Fibroblast of pulmonary artery (primary cell): ENCODE measurements around the gene GBF1.

Experiments
- DNase-seq: peaks from one replicate; pipeline ENCODE4 v3.0.0-alpha.2; 2010; ENCODE audit warnings: low read depth
- H3K4me3 ChIP-seq: replicated peaks from 2 replicates; pipeline ENCODE4 v1.5.1; 2011; ENCODE audit warnings: low read depth, mild to moderate bottlenecking, control low read depth, low read length, moderate library complexity
- TF ChIP-seq, protein P1 (sequence below): IDR thresholded peaks from 2 replicates; pipeline ENCODE4 v1.5.1; 2011; ENCODE audit warnings: mild to moderate bottlenecking, control low read depth, low read length, inconsistent platforms; ENCODE audit errors: missing control alignments

GBF1 gene

DNA sequence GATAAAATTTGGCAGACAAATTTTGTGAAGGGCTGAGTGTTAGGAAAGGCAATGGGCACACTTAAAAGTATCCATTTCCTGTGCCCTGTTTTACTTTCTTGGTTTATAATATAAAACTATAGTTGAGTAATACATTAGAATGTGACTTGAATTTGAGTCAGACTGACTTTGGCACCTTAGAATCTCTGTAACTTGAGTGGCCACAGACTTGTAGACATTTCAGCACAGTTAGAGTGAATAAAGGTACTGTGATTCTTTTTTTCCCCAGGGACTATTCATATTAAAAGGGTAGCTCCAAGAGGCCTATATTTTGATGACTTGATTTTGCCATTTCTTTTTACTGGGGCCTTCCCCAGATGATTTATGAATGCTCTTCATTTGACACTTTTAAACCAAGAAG lies 22.4 kb downstream of the GBF1 start:
- TF ChIP-seq, protein P1, sequence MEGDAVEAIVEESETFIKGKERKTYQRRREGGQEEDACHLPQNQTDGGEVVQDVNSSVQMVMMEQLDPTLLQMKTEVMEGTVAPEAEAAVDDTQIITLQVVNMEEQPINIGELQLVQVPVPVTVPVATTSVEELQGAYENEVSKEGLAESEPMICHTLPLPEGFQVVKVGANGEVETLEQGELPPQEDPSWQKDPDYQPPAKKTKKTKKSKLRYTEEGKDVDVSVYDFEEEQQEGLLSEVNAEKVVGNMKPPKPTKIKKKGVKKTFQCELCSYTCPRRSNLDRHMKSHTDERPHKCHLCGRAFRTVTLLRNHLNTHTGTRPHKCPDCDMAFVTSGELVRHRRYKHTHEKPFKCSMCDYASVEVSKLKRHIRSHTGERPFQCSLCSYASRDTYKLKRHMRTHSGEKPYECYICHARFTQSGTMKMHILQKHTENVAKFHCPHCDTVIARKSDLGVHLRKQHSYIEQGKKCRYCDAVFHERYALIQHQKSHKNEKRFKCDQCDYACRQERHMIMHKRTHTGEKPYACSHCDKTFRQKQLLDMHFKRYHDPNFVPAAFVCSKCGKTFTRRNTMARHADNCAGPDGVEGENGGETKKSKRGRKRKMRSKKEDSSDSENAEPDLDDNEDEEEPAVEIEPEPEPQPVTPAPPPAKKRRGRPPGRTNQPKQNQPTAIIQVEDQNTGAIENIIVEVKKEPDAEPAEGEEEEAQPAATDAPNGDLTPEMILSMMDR: no peak
- H3K4me3 ChIP-seq: no peak overlapping the region
- DNase-seq: peak; percentile 68

DNA sequence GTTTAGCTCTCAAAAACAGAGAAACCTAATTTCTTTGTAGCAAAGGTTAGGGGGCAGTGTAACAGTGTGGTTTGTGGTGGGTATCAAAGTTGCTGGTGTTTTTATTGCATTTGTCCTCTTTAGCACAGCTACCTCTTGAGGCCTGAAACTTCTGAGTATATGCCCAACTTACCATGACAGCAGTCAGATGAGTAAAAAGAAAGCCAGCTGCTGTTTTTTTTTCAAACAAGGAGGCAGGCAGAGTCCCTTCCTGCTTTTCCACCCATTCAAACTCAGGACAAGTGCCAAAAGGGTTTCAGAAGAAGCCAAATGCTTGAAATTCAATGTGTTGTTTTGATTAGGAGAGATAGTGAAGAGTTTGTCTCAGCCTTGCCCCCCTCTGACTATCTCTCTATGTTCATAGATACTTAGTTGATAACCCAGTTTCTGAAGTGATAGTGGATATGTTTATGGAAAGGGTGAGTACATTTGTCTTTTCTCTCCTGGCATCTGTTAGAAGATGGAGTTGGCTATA lies 23.1 kb downstream of the GBF1 start:
- H3K4me3 ChIP-seq: no peak overlapping the region
- peak; percentile 43 for DNase-seq
- TF ChIP-seq, protein P1: peak; percentile 6

DNA sequence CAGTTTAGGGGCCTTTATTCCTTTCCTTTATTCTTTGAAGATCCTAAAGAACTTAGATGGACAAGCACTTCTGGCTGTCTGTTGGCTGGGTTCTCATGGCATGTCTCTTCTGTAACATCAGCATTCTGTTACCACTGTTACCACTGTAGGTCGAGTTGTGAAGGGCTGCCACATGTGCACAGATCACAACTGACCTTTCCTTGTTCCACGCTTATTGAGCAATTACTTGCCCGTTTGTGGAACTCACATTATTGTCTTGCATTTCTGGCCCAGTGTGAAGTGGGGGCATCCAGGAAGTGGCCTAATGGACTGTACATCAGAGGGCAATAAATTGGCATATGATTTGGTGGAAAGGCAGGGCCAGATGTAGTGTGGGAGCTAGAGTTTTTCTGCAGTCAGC lies 23.7 kb downstream of the GBF1 start:
- no peak overlapping the region for H3K4me3 ChIP-seq
- TF ChIP-seq, protein P1: no peak
- no peak for DNase-seq

DNA sequence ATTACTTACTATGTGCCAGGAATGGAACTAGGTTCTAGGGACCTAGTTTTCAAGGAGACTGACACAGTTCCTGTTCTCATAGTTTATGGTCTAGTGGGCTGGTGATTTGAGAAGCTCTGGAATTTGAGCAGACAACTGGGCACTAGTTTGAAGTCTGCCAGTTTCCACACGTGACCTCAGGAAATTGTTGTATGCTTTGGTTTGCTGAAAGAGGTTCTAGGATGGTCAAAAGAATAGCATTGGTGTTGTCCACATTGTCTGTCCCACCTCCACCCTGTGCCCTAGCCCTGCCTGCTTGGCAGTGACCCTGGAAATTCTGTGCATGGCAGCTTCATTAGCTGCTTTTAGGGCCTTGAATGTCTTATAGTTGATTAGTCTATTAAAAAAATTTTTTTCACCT lies 28.7 kb downstream of the GBF1 start:
- no peak overlapping the region for H3K4me3 ChIP-seq
- TF ChIP-seq, protein P1: no peak
- no peak for DNase-seq

DNA sequence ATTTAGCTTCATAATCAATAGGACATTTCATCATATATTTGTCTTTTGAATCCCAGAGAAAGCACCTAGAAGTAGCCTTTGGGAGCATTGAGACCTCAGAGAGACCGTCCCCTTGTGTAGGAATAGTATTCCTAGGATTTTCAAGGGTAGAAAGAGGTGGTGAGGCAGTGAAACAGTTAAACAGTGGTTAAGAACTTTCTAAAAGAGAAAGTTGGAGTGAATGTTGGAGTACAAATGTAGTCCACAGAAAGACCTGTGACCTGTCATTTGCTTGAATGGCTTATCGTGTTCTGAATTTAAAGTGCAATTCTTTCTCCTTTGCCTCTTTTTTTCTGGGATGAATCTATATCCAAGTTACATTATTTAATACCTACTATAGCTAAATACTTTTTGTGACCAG lies 30.0 kb downstream of the GBF1 start:
- no peak for DNase-seq
- TF ChIP-seq, protein P1: no peak
- no peak overlapping the region for H3K4me3 ChIP-seq

DNA sequence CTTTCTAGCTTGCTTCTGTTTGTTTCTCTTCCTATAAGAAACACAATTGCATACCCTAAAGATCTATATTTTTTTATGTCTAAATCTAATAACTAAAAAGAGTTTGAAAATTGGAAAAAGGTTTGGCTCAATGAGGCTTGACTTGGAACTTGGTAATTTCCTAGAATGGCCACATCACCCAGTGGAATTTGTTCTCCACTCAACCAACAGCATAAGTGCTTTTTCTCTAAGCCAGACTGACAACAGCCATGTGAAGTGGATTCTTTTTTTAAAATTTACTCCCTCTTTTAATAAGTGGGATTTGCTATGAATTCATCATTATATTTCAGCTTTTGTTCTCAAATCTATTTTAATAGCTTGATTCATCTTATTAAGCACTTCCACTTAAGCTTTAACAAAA lies 33.8 kb downstream of the GBF1 start:
- no peak overlapping the region for H3K4me3 ChIP-seq
- TF ChIP-seq, protein P1: no peak
- DNase-seq: no peak

DNA sequence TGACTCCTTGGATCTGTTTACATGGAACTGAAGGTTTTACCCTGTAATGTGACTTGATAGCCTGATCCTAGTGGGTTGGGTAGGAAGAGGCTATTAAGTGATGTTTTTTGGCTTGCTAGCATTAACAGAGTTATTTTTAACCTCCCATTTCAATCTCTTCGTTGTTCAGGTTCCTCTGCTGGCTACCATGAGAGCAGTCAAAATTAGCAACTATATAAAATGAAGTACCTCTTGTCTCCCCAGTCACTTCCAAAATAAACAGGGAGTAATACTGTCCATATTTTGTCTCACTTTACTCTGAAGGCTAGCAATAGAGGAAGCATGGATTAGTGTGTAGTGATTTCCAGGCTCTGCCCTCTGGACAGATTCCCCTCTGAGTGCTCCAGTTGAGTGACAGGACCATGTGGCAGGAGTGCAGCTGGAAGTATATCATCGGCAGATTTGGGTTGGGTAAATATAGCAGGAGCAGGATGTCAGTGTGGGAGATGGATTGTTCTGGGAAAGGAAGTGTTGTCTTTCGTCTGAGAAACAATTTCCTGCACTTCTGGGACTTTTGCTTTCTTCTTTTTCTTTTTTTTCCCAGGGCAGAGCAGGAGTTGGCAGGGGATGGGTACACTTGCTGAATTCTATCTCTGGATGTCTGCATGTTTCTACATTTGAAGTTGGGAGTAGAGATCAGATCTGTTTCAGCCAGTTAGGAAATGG lies 35.2 kb downstream of the GBF1 start:
- peak overlapping the region; percentile 29 for H3K4me3 ChIP-seq
- TF ChIP-seq, protein P1: no peak
- DNase-seq: peak; percentile 70
